Dermis blood vessel endothelial cell (primary cell): ENCODE data around the gene ZNF222. TPM values are rescaled to one million over a fixed set of nuclear protein-coding genes. Genes with fewer than 3 reads are reported as not detected.

Experiments
- DNase-seq: peaks from one replicate; pipeline ENCODE4 v3.0.0; 2010
- total RNA-seq: library from RNA; depleted of rRNA; stranded (reverse); fragments of >200 nt; gene quantifications from 2 replicates; pipeline ENCODE4 v1.2.3, GENCODE V29; 2014

Gene ZNF222
- total RNA-seq, 1 donor from 2014 or later, result 7.5 TPM

- DNase-seq, result no peak
These were observed 30.7 kb downstream of the ZNF222 start for GRCh38 chr19:44055870-44056269.

- DNase-seq, result no peak
These were observed 34.0 kb downstream of the ZNF222 start for GRCh38 chr19:44059229-44059628.

GRCh38 chr19:44061038-44061437, 35.9 kb downstream of the ZNF222 start:
- DNase-seq, result no peak

- DNase-seq, result no peak
These were observed 41.1 kb downstream of the ZNF222 start for GRCh38 chr19:44066305-44066704.

GRCh38 chr19:44069415-44069814, 44.2 kb downstream of the ZNF222 start:
- DNase-seq, result no peak

GRCh38 chr19:44071824-44072542, 46.8 kb downstream of the ZNF222 start, which contains the start of gene ZNF284:
Gene ZNF284 (plus strand): TSS chr19:44072159. CDS start chr19:44076390, 4,231 bp downstream.
- DNase-seq, result peak; percentile 91

- peak; percentile 29 for DNase-seq
These were observed 47.6 kb downstream of the ZNF222 start for GRCh38 chr19:44072543-44073401.

- DNase-seq, result no peak
These were observed 51.1 kb downstream of the ZNF222 start for GRCh38 chr19:44076325-44076724.

Other genes with a start within 250 kb of the ZNF222 start
- gene KCNN4, start 244.4 kb upstream of the ZNF222 start, total RNA-seq, result 0.09 and 0.51 TPM in 2 replicates
- 0.09 and 0.17 TPM in 2 replicates for gene LYPD5, start 222.9 kb upstream of the ZNF222 start, total RNA-seq
- 10.9 and 11.1 TPM in 2 replicates for gene ZNF283, start 198.1 kb upstream of the ZNF222 start, total RNA-seq
- gene ZNF404, start 141.4 kb upstream of the ZNF222 start, total RNA-seq, result 0.51 and 1.5 TPM in 2 replicates
- 19.2 and 21.0 TPM in 2 replicates for gene ZNF45, start 90.1 kb upstream of the ZNF222 start, total RNA-seq
- gene ZNF221, start 74.2 kb upstream of the ZNF222 start, total RNA-seq, result 4.9 and 6.8 TPM in 2 replicates
- 6.6 and 9.5 TPM in 2 replicates for gene ZNF155, start 41.2 kb upstream of the ZNF222 start, total RNA-seq
- 2.6 and 3.7 TPM in 2 replicates for gene ZNF230, start 22.4 kb upstream of the ZNF222 start, total RNA-seq
- 6.3 and 8.3 TPM in 2 replicates for gene ZNF223, start 26.7 kb downstream of the ZNF222 start, total RNA-seq
- 2.4 and 3.4 TPM in 2 replicates for gene ZNF284, start 46.8 kb downstream of the ZNF222 start, total RNA-seq
- 22.0 and 37.6 TPM in 2 replicates for gene ZNF224, start 69.0 kb downstream of the ZNF222 start, total RNA-seq
- 5.3 and 8.5 TPM in 2 replicates for gene ZNF225, start 88.0 kb downstream of the ZNF222 start, total RNA-seq
- gene ZNF234, start 116.2 kb downstream of the ZNF222 start, total RNA-seq, result 8.3 and 15.7 TPM in 2 replicates
- 11.4 and 19.2 TPM in 2 replicates for gene ZNF226, start 139.7 kb downstream of the ZNF222 start, total RNA-seq
- 20.0 and 24.3 TPM in 2 replicates for gene ZNF227, start 187.2 kb downstream of the ZNF222 start, total RNA-seq
- 1.5 and 1.7 TPM in 2 replicates for gene ZNF233, start 234.5 kb downstream of the ZNF222 start, total RNA-seq